ENCODE measurements around the gene PTCD2. TPM values are rescaled to one million over a fixed set of nuclear protein-coding genes. Genes with fewer than 3 reads are reported as not detected.

Gene PTCD2
- total and polyA plus RNA-seq, 4 experiments from 2014 or later = 4.1 to 12.0 (median 8.9) TPM

DNA sequence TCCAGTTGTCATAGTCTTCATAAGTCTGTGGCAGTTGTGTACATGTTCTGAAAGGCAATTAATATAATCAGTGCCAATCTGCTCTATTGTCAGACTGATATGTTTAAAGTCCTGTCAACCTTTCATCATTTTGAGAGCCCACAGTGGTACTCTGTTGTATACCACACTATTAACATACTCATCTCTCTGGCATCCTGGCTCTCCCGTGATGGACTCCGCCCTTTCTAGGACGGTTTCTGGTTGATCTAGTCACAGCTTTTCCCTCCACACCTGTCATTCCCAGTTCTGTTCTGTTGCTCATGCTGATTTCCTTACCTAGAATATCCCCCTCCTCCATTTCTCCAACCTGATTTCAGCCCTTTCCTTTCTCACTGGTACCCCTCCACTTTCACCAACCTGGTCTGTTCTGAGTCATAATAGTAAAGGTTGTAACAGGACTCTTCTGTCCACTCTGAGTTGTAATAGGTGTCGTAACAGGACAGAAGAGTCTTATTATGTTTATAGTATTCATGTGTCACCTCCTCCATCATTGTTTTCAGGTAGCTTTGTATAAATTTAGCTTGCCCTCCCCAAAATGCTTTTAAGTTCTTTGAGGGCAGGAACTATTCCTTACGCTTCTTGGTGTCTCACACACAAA lies 4.1 kb downstream of the PTCD2 start:
- no peaks in the 10 kb centered on the region for H3K27me3 ChIP-seq (ENCODE audit: insufficient read depth, low read length)
- peaks cover 2% of the 10 kb centered on the region for H3K4me1 ChIP-seq (ENCODE audit: insufficient read depth, low read length)
- intact Hi-C loops (cut with micrococcal nuclease) = loop anchor here (5.0 to 10.0 kb wide), 3 partner anchors 493 to 737 kb away; partner anchors contain the start of genes MCCC2 and TNPO1
- H3K36me3 Mint-ChIP-seq = peaks cover 39 to 54% of the 10 kb centered on the region in 2 donors
- no peak overlapping the region for H3K27ac Mint-ChIP-seq
- H3K9me3 ChIP-seq (ENCODE audit: control insufficient read depth in 1 of 2, low read length in 2 of 2) = no peaks in the 10 kb centered on the region
- H3K4me3 ChIP-seq (ENCODE audit: low read length in 2 of 2) = no peak overlapping the region
- no peak overlapping the region for H3K27ac ChIP-seq (ENCODE audit: low read depth, low read length)
- H3K4me3 Mint-ChIP-seq = no peak overlapping the region
- no peak for DNase-seq
- no peaks in the 10 kb centered on the region for H3K27me3 Mint-ChIP-seq
- POLR2A ChIA-PET (ENCODE audit: partially characterized antibody) = no interaction called here
- H3K36me3 ChIP-seq (ENCODE audit: insufficient read depth, low read length) = peaks cover 20% of the 10 kb centered on the region
- H3K9me3 Mint-ChIP-seq = no peaks in the 10 kb centered on the region
- CTCF ChIA-PET (ENCODE audit: partially characterized antibody) = no interaction called here
- peaks cover 8 to 21% (median 12%) of the 10 kb centered on the region in 4 donors for H3K4me1 Mint-ChIP-seq

DNA sequence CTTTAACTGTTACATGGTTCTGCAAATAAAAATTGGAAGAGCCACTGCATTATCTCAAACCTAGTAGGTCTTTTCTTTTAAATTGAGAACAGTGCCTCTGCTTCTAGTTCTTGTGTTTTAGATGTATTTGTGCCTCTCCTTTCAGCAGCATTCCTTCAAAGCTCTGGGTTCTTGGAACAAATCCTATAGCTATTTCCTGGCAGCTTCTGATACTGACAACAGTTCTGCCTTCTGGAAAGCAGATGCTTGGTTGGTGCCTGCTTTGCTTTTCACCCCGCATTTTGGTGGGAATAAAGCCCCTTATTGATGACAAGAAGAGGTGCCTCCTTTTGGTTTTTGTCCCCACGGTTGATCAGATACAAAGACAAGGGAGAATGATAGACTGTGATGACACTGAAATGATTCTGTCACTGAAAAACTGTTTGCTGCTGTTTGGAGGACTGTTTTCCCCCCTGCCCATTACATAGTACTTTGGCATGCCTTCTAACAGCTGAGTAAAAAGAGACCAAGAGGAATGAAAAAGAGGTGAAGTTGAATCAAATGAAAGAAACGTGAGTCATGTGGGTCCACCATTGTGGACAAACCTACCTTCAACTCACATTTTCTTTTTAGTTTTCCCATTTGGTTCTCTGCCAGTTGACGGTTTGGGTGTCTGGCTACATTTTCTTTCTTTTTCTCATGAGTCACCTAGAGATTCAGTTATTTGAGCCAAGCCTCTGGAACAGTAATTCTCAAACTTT lies 5.6 kb downstream of the PTCD2 start:
- Mint-ChIP-seq H3K36me3 (peaks cover 51 to 57% of the 10 kb centered on the region in 2 donors), H3K27ac (peak overlapping the region in 1 of 7 donors; percentile 12), H3K9me3 (no peaks in the 10 kb centered on the region), H3K4me1 (peaks cover 5 to 11% (median 6%) of the 10 kb centered on the region in 4 donors), H3K4me3 (no peak overlapping the region), H3K27me3 (no peaks in the 10 kb centered on the region)
- Histone ChIP-seq H3K27me3 (ENCODE audit: insufficient read depth, low read length) (no peaks in the 10 kb centered on the region), H3K36me3 (ENCODE audit: insufficient read depth, low read length) (peaks cover 20% of the 10 kb centered on the region), H3K4me3 (ENCODE audit: low read length in 2 of 2) (no peak overlapping the region), H3K27ac (ENCODE audit: low read depth, low read length) (no peak overlapping the region), H3K4me1 (ENCODE audit: insufficient read depth, low read length) (no peaks in the 10 kb centered on the region), H3K9me3 (ENCODE audit: control insufficient read depth in 1 of 2, low read length in 2 of 2) (no peaks in the 10 kb centered on the region)
- no peak for DNase-seq
- ChIA-PET POLR2A (ENCODE audit: partially characterized antibody) (no interaction called here), CTCF (ENCODE audit: partially characterized antibody) (no interaction called here)
- intact Hi-C loops (cut with micrococcal nuclease) = loop anchor here (10.0 kb wide), 1 partner anchor 519 kb away; no protein-coding TSS in a partner anchor

DNA sequence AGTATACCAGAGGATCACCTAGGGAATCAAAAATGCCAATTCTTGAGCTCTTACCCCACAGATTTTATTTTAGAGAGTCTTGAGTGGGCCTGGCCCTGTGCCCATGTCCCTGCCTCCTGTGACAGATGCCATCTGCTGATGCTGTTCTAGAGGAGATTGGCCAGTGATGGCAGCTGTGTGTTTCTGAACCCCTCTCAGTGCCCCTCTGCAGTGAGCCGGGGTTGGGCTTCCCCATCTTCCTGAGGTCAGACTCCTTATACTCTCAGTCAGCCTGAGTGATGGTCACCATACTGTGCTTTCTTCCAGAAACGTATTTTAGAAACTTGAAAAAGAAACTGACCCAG lies 6.1 kb downstream of the PTCD2 start:
- H3K27ac Mint-ChIP-seq = peak overlapping the region in 2 of 7 donors; percentile 12 to 30
- DNase-seq = no peak
- peaks cover 4 to 8% (median 5%) of the 10 kb centered on the region in 4 donors for H3K4me1 Mint-ChIP-seq
- H3K4me3 Mint-ChIP-seq = no peak overlapping the region
- no peaks in the 10 kb centered on the region for H3K9me3 Mint-ChIP-seq
- no peak overlapping the region for H3K27ac ChIP-seq (ENCODE audit: low read depth, low read length)
- H3K9me3 ChIP-seq (ENCODE audit: control insufficient read depth in 1 of 2, low read length in 2 of 2) = no peaks in the 10 kb centered on the region
- H3K4me3 ChIP-seq (ENCODE audit: low read length in 2 of 2) = no peak overlapping the region
- no peaks in the 10 kb centered on the region for H3K4me1 ChIP-seq (ENCODE audit: insufficient read depth, low read length)
- ChIA-PET CTCF (ENCODE audit: partially characterized antibody) (no interaction called here), POLR2A (ENCODE audit: partially characterized antibody) (no interaction called here)
- H3K36me3 Mint-ChIP-seq = peaks cover 56 to 63% of the 10 kb centered on the region in 2 donors
- no peaks in the 10 kb centered on the region for H3K27me3 Mint-ChIP-seq
- peaks cover 20% of the 10 kb centered on the region for H3K36me3 ChIP-seq (ENCODE audit: insufficient read depth, low read length)
- H3K27me3 ChIP-seq (ENCODE audit: insufficient read depth, low read length) = no peaks in the 10 kb centered on the region
- intact Hi-C loops (cut with micrococcal nuclease) = loop anchor here (10.0 kb wide), 1 partner anchor 519 kb away; no protein-coding TSS in a partner anchor

DNA sequence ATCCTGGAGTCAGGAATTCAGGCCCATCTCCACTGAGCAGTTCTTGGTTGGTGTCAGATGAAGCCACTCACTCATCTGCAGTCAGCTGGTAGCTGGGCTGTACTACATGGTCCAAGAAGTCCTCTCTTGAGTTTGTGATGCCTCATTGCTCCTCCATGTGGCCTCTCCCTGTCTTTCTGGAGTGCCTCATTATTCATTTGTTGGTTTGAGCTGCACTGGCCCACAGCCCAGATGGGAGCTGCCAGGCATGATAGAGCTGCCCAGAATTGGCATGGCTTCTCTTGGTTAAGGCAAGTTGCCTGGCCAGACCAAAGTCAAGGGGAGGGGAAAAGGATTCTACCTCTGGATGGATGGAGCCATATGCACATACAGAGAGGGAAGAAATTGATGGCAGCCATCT lies 8.0 kb downstream of the PTCD2 start:
- Histone ChIP-seq H3K4me1 (ENCODE audit: insufficient read depth, low read length) (no peaks in the 10 kb centered on the region), H3K4me3 (ENCODE audit: low read length in 2 of 2) (no peak overlapping the region), H3K9me3 (ENCODE audit: control insufficient read depth in 1 of 2, low read length in 2 of 2) (no peaks in the 10 kb centered on the region), H3K36me3 (ENCODE audit: insufficient read depth, low read length) (peaks cover 20% of the 10 kb centered on the region), H3K27ac (ENCODE audit: low read depth, low read length) (no peak overlapping the region), H3K27me3 (ENCODE audit: insufficient read depth, low read length) (no peaks in the 10 kb centered on the region)
- DNase-seq = no peak
- Mint-ChIP-seq H3K4me3 (no peak overlapping the region), H3K27ac (no peak overlapping the region), H3K27me3 (no peaks in the 10 kb centered on the region), H3K9me3 (no peaks in the 10 kb centered on the region), H3K4me1 (peaks cover 0 to 5% (median 5%) of the 10 kb centered on the region in 4 donors), H3K36me3 (peaks cover 60 to 69% of the 10 kb centered on the region in 2 donors)
- CTCF ChIA-PET (ENCODE audit: partially characterized antibody) = interaction anchor here (1.5 kb wide), 1 partner anchor 19 kb away, joined by 5 read pairs; no protein-coding TSS in a partner anchor
- intact Hi-C loops (cut with micrococcal nuclease) = loop anchor here (10.0 kb wide), 1 partner anchor 517 kb away; no protein-coding TSS in a partner anchor
- POLR2A ChIA-PET (ENCODE audit: partially characterized antibody) = no interaction called here

DNA sequence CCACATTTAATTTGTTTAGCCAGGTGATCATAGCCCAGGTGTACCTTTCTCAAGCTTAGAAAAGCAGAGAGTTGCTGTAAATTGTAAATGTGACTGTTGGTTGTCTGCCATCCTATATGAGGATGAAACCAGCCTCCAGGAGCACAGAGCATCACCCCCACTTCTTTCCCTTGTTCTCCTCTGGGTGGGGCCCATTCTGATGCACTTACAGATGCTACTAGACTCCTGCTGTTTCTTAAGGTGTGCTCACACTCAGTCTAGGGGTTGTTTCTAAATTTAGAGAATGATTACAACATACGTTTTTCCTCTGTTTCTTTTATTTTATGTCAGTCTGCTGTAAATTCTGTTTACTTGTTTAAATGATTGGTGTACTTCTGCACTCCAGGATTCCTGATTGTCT lies 10.5 kb downstream of the PTCD2 start:
- H3K36me3 Mint-ChIP-seq = peaks cover 52 to 62% of the 10 kb centered on the region in 2 donors
- ChIA-PET POLR2A (ENCODE audit: partially characterized antibody) (interaction anchor here (1.2 kb wide), 1 partner anchor 10 kb away, joined by 3 read pairs; the partner anchor contains the start of genes MRPS27 and PTCD2), CTCF (ENCODE audit: partially characterized antibody) (interaction anchor here (2.3 kb wide), 1 partner anchor 22 kb away, joined by 5 read pairs; no protein-coding TSS in a partner anchor)
- intact Hi-C loops (cut with micrococcal nuclease) = no loop called here
- peaks cover 0 to 2% (median under 1%) of the 10 kb centered on the region in 4 donors for H3K4me1 Mint-ChIP-seq
- no peaks in the 10 kb centered on the region for H3K4me1 ChIP-seq (ENCODE audit: insufficient read depth, low read length)
- H3K9me3 Mint-ChIP-seq = no peaks in the 10 kb centered on the region
- no peaks in the 10 kb centered on the region for H3K27me3 ChIP-seq (ENCODE audit: insufficient read depth, low read length)
- no peak overlapping the region for H3K4me3 Mint-ChIP-seq
- no peaks in the 10 kb centered on the region for H3K27me3 Mint-ChIP-seq
- H3K27ac Mint-ChIP-seq = no peak overlapping the region
- H3K9me3 ChIP-seq (ENCODE audit: control insufficient read depth in 1 of 2, low read length in 2 of 2) = no peaks in the 10 kb centered on the region
- peaks cover 14% of the 10 kb centered on the region for H3K36me3 ChIP-seq (ENCODE audit: insufficient read depth, low read length)
- no peak for DNase-seq
- H3K27ac ChIP-seq (ENCODE audit: low read depth, low read length) = no peak overlapping the region
- no peak overlapping the region for H3K4me3 ChIP-seq (ENCODE audit: low read length in 2 of 2)

DNA sequence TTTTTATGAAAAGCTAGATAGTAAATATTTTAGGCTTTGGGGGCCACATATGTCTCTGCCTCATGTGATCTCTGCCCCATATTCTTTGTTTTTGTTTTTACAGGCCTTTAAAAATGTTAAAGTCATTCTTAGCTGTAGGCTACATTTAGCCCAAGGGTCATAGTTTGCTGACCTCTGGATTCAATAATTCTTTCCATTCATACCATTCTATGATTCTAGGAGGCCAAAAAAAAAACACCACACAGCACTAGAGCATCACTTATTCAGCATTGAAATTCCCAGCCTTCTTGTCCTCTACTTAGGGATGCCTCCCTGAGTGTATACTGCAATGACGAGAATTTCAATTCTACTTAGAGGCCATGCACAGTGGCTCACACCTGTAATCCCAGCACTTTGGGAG lies 17.0 kb downstream of the PTCD2 start:
- Histone ChIP-seq H3K9me3 (ENCODE audit: control insufficient read depth in 1 of 2, low read length in 2 of 2) (no peaks in the 10 kb centered on the region), H3K27ac (ENCODE audit: low read depth, low read length) (no peak overlapping the region), H3K4me1 (ENCODE audit: insufficient read depth, low read length) (no peaks in the 10 kb centered on the region), H3K4me3 (ENCODE audit: low read length in 2 of 2) (no peak overlapping the region), H3K27me3 (ENCODE audit: insufficient read depth, low read length) (no peaks in the 10 kb centered on the region), H3K36me3 (ENCODE audit: insufficient read depth, low read length) (peaks cover 8% of the 10 kb centered on the region)
- ChIA-PET POLR2A (ENCODE audit: partially characterized antibody) (no interaction called here), CTCF (ENCODE audit: partially characterized antibody) (no interaction called here)
- no peak for DNase-seq
- intact Hi-C loops (cut with micrococcal nuclease) = no loop called here
- no peak overlapping the region for H3K27ac Mint-ChIP-seq
- peaks cover 55% of the 10 kb centered on the region in 2 donors for H3K36me3 Mint-ChIP-seq
- H3K4me3 Mint-ChIP-seq = no peak overlapping the region
- no peaks in the 10 kb centered on the region for H3K27me3 Mint-ChIP-seq
- no peaks in the 10 kb centered on the region for H3K9me3 Mint-ChIP-seq
- peaks cover 0 to 7% (median 0%) of the 10 kb centered on the region in 4 donors for H3K4me1 Mint-ChIP-seq

DNA sequence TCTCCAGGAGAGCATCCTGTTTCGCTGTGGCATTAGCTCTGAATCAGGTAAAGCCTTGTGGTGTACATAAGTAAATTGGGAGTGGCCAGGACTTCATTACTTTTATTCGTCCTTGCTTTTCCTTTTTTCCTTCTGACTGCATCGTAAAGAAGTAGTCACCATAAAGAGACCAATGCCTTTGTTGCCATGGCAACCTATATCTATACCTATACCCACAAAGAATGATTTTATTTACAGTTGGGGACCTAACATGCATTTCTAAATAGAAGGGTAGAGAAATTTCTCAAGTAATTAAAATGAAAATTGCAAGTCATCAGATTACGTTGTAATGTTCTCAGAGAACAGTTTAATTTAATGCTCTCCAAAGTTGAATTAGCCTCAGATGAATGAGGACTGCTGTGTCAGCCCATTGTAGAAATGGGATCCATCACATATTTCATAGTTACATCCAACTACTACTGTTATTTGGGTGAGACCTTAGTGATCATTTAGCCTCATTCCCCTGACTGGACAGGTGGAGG lies 18.6 kb downstream of the PTCD2 start:
- Mint-ChIP-seq H3K4me3 (no peak overlapping the region), H3K36me3 (peaks cover 60 to 61% of the 10 kb centered on the region in 2 donors), H3K27ac (no peak overlapping the region), H3K27me3 (no peaks in the 10 kb centered on the region), H3K9me3 (no peaks in the 10 kb centered on the region), H3K4me1 (peaks cover 0 to 7% (median 0%) of the 10 kb centered on the region in 4 donors)
- intact Hi-C loops (cut with micrococcal nuclease) = no loop called here
- Histone ChIP-seq H3K36me3 (ENCODE audit: insufficient read depth, low read length) (peaks cover 17% of the 10 kb centered on the region), H3K27ac (ENCODE audit: low read depth, low read length) (no peak overlapping the region), H3K4me1 (ENCODE audit: insufficient read depth, low read length) (no peaks in the 10 kb centered on the region), H3K4me3 (ENCODE audit: low read length in 2 of 2) (no peak overlapping the region), H3K9me3 (ENCODE audit: control insufficient read depth in 1 of 2, low read length in 2 of 2) (no peaks in the 10 kb centered on the region), H3K27me3 (ENCODE audit: insufficient read depth, low read length) (no peaks in the 10 kb centered on the region)
- no peak for DNase-seq
- ChIA-PET CTCF (ENCODE audit: partially characterized antibody) (no interaction called here), POLR2A (ENCODE audit: partially characterized antibody) (no interaction called here)
